Immature natural killer cell (primary cell): ENCODE measurements around the gene WASHC4. TPM values are rescaled to one million over a fixed set of nuclear protein-coding genes. Genes with fewer than 3 reads are reported as not detected.
A peak's percentile ranks its signal among the peaks of the same experiment; 100 is the strongest.

ENCODE experiments used
- DNase-seq, 3 donors: peaks; one replicate each; pipeline ENCODE4 v3.0.0; 2022; ENCODE audit warnings: mixed read lengths in 1 of 3
- H3K27ac Mint-ChIP-seq, 6 donors: one replicate each; pipeline ENCODE4 v1.8.0; 2020; ENCODE audit warnings: mixed read lengths in 6 of 6, mild to moderate bottlenecking in 5 of 6, inconsistent platforms in 4 of 6, moderate library complexity in 3 of 6
- H3K27me3 Mint-ChIP-seq, 3 donors: one replicate each; pipeline ENCODE4 v1.8.0; 2020 to 2021; ENCODE audit warnings: low read depth in 3 of 3, mild to moderate bottlenecking in 3 of 3, mixed read lengths in 3 of 3, moderate library complexity in 3 of 3, inconsistent platforms in 1 of 3
- H3K36me3 Mint-ChIP-seq, 3 donors: one replicate each; pipeline ENCODE4 v1.8.0; 2020; ENCODE audit warnings: mixed read lengths in 3 of 3, inconsistent platforms in 2 of 3, mild to moderate bottlenecking in 2 of 3
- H3K4me1 Mint-ChIP-seq, 2 donors: one replicate each; pipeline ENCODE4 v1.8.0; 2020; ENCODE audit warnings: inconsistent platforms in 2 of 2, mild to moderate bottlenecking in 2 of 2, mixed read lengths in 2 of 2, moderate library complexity in 1 of 2
- H3K4me3 Mint-ChIP-seq, 5 donors: one replicate each; pipeline ENCODE4 v1.8.0; 2020; ENCODE audit warnings: mild to moderate bottlenecking in 5 of 5, mixed read lengths in 5 of 5, inconsistent platforms in 3 of 5, moderate library complexity in 3 of 5
- H3K9me3 Mint-ChIP-seq, 6 donors: one replicate each; pipeline ENCODE4 v1.8.0; 2020; ENCODE audit warnings: mild to moderate bottlenecking in 6 of 6, mixed read lengths in 6 of 6, inconsistent platforms in 4 of 6, moderate library complexity in 3 of 6
- polyA plus RNA-seq, 3 donors: library from polyadenylated mRNA; unstranded; fragments of 300-500 nt; fragmentation: Illumina TruSeq; gene quantifications; one replicate each; pipeline ENCODE4 v1.2.3, GENCODE V29; 2021

The WASHC4 gene
- 10 to 100 TPM; 19.0 to 35.3 (median 28.3) TPM for polyA plus RNA-seq

GRCh38 chr12:105107494-105108371 lies at the start of gene WASHC4:
WASHC4 (plus strand) TSS chr12:105107731; CDS start chr12:105107801, 70 bp downstream.
- Mint-ChIP-seq H3K4me1 (peaks cover 33 to 38% of the 10 kb centered on the region in 2 donors), H3K36me3 (peaks cover 4 to 9% (median 8%) of the 10 kb centered on the region in 3 donors), H3K4me3 (peak within 1 kb of the TSS; percentile 89 to 97 (median 94)), H3K9me3 (no peaks in the 10 kb centered on the region), H3K27ac (peak within 1 kb of the TSS; percentile 91 to 97 (median 93)), H3K27me3 (peaks cover 3 to 22% (median 17%) of the 10 kb centered on the region in 3 donors)
- peak; percentile 93 to 94 (median 93) for DNase-seq

- Mint-ChIP-seq H3K4me1 (no peaks in the 10 kb centered on the region), H3K36me3 (no peaks in the 10 kb centered on the region), H3K27me3 (peaks cover 2 to 10% (median 5%) of the 10 kb centered on the region in 3 donors), H3K27ac (no peak overlapping the region), H3K4me3 (no peak overlapping the region), H3K9me3 (peaks cover 0 to 2% (median 0%) of the 10 kb centered on the region in 6 donors)
- no peak for DNase-seq
Observed at GRCh38 chr12:105060715-105061378, 46.7 kb upstream of the WASHC4 start.

GRCh38 chr12:105064564-105065178 lies 42.9 kb upstream of the WASHC4 start:
- no peaks in the 10 kb centered on the region for H3K4me1 Mint-ChIP-seq
- no peak for DNase-seq
- peaks cover 2 to 17% (median 3%) of the 10 kb centered on the region in 3 donors for H3K27me3 Mint-ChIP-seq
- H3K27ac Mint-ChIP-seq: no peak overlapping the region
- no peaks in the 10 kb centered on the region for H3K36me3 Mint-ChIP-seq
- H3K4me3 Mint-ChIP-seq: no peak overlapping the region
- no peaks in the 10 kb centered on the region for H3K9me3 Mint-ChIP-seq

GRCh38 chr12:105067511-105068031 lies 40.0 kb upstream of the WASHC4 start:
- H3K27ac Mint-ChIP-seq: no peak overlapping the region
- H3K36me3 Mint-ChIP-seq: peaks cover 0 to 4% (median 0%) of the 10 kb centered on the region in 3 donors
- no peak for DNase-seq
- H3K4me1 Mint-ChIP-seq: no peaks in the 10 kb centered on the region
- H3K27me3 Mint-ChIP-seq: peaks cover 2 to 13% (median 3%) of the 10 kb centered on the region in 3 donors
- no peaks in the 10 kb centered on the region for H3K9me3 Mint-ChIP-seq
- H3K4me3 Mint-ChIP-seq: no peak overlapping the region

- Mint-ChIP-seq H3K9me3 (no peaks in the 10 kb centered on the region), H3K4me1 (no peaks in the 10 kb centered on the region), H3K4me3 (no peak overlapping the region), H3K36me3 (peaks cover 0 to 4% (median 0%) of the 10 kb centered on the region in 3 donors), H3K27ac (no peak overlapping the region), H3K27me3 (peaks cover 0 to 10% (median 6%) of the 10 kb centered on the region in 3 donors)
- no peak for DNase-seq
Observed at GRCh38 chr12:105069936-105070702, 37.4 kb upstream of the WASHC4 start.

GRCh38 chr12:105071981-105072380 lies 35.5 kb upstream of the WASHC4 start:
- no peaks in the 10 kb centered on the region for H3K4me1 Mint-ChIP-seq
- peaks cover 0 to 6% (median 3%) of the 10 kb centered on the region in 3 donors for H3K27me3 Mint-ChIP-seq
- H3K36me3 Mint-ChIP-seq: peaks cover 0 to 4% (median 0%) of the 10 kb centered on the region in 3 donors
- DNase-seq: no peak
- no peak overlapping the region for H3K4me3 Mint-ChIP-seq
- H3K9me3 Mint-ChIP-seq: no peaks in the 10 kb centered on the region
- no peak overlapping the region for H3K27ac Mint-ChIP-seq

GRCh38 chr12:105072888-105073488 lies 34.5 kb upstream of the WASHC4 start:
- Mint-ChIP-seq H3K36me3 (peaks cover 0 to 4% (median 0%) of the 10 kb centered on the region in 3 donors), H3K27ac (no peak overlapping the region), H3K9me3 (no peaks in the 10 kb centered on the region)

GRCh38 chr12:105076098-105076497 lies 31.4 kb upstream of the WASHC4 start:
- Mint-ChIP-seq H3K27ac (no peak overlapping the region), H3K36me3 (peaks cover 0 to 4% (median 0%) of the 10 kb centered on the region in 3 donors), H3K4me1 (no peaks in the 10 kb centered on the region), H3K4me3 (no peak overlapping the region), H3K27me3 (peaks cover 0 to 4% (median 3%) of the 10 kb centered on the region in 3 donors), H3K9me3 (no peaks in the 10 kb centered on the region)
- DNase-seq: no peak

More at GRCh38 chr12:105072888-105073488, 34.5 kb upstream of the WASHC4 start:
- Mint-ChIP-seq H3K27me3 (peaks cover 0 to 6% (median 3%) of the 10 kb centered on the region in 3 donors), H3K4me1 (no peaks in the 10 kb centered on the region), H3K4me3 (no peak overlapping the region)
- no peak for DNase-seq

GRCh38 chr12:105076913-105077312 lies 30.6 kb upstream of the WASHC4 start:
- Mint-ChIP-seq H3K4me3 (no peak overlapping the region), H3K27me3 (peaks cover 0 to 4% (median 3%) of the 10 kb centered on the region in 3 donors), H3K27ac (no peak overlapping the region), H3K4me1 (no peaks in the 10 kb centered on the region), H3K36me3 (peaks cover 0 to 4% (median 0%) of the 10 kb centered on the region in 3 donors), H3K9me3 (no peaks in the 10 kb centered on the region)
- DNase-seq: no peak

GRCh38 chr12:105077435-105077834 lies 30.1 kb upstream of the WASHC4 start:
- no peaks in the 10 kb centered on the region for H3K4me1 Mint-ChIP-seq
- H3K36me3 Mint-ChIP-seq: peaks cover 0 to under 1% (median 0%) of the 10 kb centered on the region in 3 donors
- peaks cover 0 to 7% (median 7%) of the 10 kb centered on the region in 3 donors for H3K27me3 Mint-ChIP-seq
- H3K27ac Mint-ChIP-seq: no peak overlapping the region
- no peak for DNase-seq
- H3K4me3 Mint-ChIP-seq: no peak overlapping the region
- H3K9me3 Mint-ChIP-seq: no peaks in the 10 kb centered on the region

- H3K4me1 Mint-ChIP-seq: peaks cover 5% of the 10 kb centered on the region in 2 donors
- peaks cover 6 to 22% (median 12%) of the 10 kb centered on the region in 3 donors for H3K27me3 Mint-ChIP-seq
Observed at GRCh38 chr12:105078712-105079570, 28.6 kb upstream of the WASHC4 start.

GRCh38 chr12:105083031-105083430 lies 24.5 kb upstream of the WASHC4 start:
- Mint-ChIP-seq H3K27ac (no peak overlapping the region), H3K4me1 (peaks cover 10 to 12% of the 10 kb centered on the region in 2 donors), H3K36me3 (no peaks in the 10 kb centered on the region), H3K27me3 (peaks cover 6 to 23% (median 16%) of the 10 kb centered on the region in 3 donors), H3K9me3 (no peaks in the 10 kb centered on the region), H3K4me3 (no peak overlapping the region)
- no peak for DNase-seq

More at GRCh38 chr12:105078712-105079570, 28.6 kb upstream of the WASHC4 start:
- H3K9me3 Mint-ChIP-seq: no peaks in the 10 kb centered on the region
- no peak overlapping the region for H3K4me3 Mint-ChIP-seq
- no peak for DNase-seq
- no peak overlapping the region for H3K27ac Mint-ChIP-seq
- H3K36me3 Mint-ChIP-seq: no peaks in the 10 kb centered on the region
